SHP77 treated with DMSO at 0.1 percent for 48 hours (cell line): ENCODE measurements around the gene TGFB1.
"Not testable (repeated sequence)": the region's sequence is repeated elsewhere in the genome, so short reads cannot be mapped to it uniquely, and the experiment has no call there.

ENCODE experiments used
- DNase-seq: peaks from one replicate; lab custom pipeline; 2025; lab: John Stamatoyannopoulos, UW

Gene TGFB1

DNA sequence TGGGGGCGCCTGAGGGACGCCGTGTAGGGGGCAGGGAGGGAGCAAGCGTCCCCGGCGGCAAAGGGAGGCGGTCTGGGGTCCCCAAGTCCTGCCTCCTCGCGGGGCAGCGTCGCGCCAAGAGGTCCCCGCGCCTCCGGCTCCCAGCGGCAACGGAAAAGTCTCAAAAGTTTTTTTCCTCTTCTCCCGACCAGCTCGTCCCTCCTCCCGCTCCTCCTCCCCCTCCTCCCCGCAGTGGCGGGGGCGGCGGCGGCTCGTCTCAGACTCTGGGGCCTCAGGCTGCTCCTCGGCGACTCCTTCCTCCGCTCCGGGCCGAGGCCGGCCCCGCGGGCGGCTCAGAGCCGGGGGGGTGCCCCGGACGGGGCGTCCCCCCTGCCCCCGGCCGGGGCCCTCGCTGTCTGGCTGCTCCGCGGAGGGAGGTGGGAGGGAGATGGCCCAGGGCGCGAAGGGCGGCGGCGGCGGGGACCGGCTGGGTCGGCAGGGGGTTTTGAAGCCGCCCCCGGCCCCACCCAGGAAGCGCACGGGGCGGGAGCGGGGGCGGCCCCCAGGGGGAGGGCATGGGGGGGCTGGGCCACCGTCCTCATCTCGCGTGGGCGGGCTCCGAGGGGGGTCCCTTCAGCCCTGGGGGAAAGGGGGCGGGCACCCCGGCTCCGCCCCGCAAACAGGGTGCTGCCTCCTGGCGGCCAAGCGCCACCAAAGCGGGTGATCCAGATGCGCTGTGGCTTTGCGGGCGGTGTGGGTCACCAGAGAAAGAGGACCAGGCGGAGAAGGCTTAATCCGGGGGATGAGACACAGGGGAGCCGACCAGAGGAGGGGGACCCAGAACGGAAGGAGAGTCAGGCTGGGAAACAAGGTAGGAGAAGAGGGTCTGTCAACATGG, at the start of gene TGFB1:
Gene TGFB1 (minus strand): TSS at position 457 of the 877 bp plus-strand sequence. CDS start 878 bp downstream, outside the sequence.
- peak; percentile 20 for DNase-seq

DNA sequence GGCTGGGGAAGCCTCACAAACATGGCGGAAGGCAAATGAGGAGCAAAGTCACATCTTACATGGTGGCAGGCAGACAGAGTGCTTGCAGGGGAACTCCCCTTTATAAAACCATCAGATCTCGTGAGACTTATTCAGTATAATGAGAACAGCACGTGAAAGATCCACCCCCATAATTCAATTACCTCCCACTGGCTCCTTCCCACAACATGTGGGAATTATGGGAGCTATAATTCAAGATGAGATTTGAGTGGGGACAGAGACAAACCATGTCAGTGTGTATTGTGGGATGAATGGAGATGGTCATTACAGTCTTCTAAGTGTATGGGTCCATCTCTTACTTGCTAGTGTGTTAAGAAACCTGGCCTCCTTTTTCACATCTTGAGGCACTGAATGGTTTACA, 48.3 kb upstream of the TGFB1 start:
- no peak for DNase-seq

DNA sequence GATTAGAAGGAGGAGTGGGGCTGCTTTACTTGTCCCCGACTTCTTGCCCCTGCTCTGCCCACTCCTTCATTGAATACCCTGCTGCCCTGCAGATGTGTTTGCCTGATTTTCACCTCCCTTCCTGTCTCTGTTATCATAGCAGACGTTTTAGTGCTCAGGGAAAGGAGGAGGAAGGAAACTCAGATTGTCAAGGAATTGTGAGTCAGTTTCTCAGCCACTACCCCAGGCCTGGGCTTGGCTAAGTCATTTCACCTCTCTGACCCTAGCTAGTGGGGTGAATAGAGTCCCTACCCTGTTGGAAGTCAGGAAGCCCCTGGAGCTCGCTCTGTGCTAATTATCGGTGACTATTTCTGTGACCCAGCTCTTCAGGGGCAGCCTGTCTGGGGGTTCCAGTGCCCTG, 47.8 kb upstream of the TGFB1 start:
- DNase-seq: no peak

DNA sequence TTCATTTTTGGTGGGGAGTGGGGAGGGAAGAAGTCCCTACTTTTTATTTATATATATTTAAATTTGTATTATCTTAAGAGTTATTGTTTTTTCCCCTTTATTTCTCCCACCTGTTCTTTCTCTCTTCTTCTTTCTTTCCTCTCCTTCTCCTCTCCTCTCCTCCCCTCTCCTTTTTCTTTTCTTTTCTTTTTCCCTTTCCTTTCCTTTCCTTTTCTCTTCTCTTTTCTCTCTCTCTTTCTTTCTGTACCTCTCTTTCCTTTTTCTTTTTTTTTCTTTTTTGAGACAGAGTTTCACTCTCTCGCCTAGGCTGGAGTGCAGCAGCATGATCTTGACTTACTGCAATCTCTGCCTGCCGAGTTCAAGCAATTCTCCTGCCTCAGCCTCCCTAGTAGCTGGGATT, 45.8 kb upstream of the TGFB1 start:
- no peak for DNase-seq

DNA sequence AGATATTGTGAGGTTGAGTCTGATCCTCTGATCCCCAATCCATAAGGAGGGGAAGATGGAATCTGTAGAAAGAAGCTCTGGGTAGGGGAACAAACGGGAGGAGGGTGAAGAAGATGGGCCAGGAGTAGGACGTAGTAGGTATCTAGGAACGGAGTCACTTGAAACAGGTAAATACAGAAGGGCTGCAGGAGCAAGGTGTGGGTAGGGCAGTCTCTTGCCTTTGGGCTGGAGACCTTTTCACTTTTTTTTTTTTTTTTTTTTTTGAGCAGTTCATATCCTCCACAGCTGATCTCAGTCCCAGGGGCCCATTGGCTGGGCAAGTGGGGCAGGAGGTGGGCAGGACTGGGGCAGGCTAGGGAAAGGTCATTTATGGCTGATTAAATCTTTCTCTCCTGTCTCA, 45.4 kb upstream of the TGFB1 start:
- DNase-seq: no peak

DNA sequence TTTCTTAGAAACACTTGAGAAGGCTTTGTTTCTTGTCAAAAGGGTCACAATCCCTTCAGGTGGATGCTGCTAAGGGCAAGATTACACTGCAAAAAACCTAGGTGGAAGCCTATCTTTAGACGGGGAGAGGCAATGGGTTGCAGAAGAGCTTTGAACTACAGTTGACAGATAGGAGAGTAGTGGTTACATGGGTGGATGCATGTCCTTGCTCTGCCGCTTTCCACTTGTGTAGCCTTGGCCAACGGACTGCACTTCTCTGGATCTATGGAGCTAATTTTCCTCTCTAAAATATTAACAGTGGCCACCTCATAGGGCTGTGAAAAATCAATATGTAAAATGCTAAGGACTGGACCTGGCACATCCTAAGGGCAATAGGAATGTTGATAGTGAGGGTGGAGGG, 44.9 kb upstream of the TGFB1 start:
- DNase-seq: no peak

DNA sequence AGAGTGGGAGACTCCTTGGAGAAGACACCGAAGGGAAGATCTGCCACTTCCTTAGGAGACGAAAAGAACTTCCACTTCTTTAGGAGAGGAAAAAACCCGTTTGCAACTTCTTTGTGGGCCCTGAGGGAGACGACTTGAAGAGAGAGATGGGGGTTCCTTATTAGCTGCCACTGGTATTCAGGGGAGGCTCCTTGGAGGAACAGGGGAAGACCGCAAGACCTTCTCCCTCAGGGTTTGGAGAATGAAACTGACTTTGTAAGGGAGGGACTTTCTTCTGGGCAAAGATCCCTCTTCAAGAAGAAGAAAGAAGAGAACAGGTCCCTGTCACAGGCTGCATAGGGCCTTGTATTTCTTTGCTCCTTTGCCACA, 44.3 kb upstream of the TGFB1 start:
- DNase-seq: no peak

DNA sequence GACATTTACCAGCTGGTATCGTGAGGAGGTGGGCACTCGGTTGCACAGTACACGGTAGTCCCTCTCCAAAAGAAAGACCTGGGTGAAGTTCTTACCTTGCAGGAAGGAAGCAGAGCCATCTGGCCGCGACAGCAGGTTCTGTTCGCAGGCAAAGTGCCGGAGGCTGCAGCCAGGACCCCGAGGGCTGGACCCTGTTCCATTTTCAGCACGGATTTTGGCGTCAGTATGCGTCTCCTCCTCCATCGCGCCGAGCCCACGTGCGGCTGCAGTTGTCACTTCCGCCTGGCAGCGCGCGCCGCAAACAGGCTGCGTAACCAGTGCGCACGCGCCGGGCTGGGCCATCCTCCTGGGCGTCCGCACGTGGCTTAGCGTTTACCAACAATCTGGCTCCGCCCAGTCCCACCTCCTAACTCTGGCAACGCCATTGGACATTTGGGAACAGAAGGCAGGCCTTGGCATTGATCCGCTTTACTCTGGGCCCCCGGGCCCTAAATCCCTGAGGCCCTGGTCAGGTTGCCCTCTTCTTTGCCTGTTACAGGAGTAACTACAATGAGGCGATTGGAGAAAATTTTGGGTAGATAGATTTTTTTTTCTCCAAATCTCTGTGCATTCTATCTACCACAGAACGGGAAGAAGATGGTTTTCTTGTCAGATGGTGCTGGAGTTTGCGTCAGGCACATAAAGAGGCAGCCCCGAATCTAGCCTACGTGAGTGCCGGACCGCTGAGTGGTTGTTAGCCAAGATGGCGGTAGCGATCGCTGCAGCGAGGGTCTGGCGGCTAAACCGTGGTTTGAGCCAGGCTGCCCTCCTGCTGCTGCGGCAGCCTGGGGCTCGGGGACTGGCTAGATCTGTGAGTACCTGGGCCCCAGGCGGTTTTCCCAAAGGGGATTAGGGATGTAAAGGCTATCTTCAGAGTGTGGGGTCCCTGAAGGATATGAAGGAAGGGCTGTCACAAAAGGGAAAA, 43.6 kb upstream of the TGFB1 start, which contains the start of the genes BCKDHA and EXOSC5:
Gene BCKDHA (plus strand): TSS at position 733 of the 964 bp plus-strand sequence. CDS start 10 bp downstream, at position 743.
Gene EXOSC5 (minus strand): TSS at position 274 of the 964 bp plus-strand sequence. CDS start 31 bp downstream, at position 243.
- DNase-seq: peak; percentile 98

DNA sequence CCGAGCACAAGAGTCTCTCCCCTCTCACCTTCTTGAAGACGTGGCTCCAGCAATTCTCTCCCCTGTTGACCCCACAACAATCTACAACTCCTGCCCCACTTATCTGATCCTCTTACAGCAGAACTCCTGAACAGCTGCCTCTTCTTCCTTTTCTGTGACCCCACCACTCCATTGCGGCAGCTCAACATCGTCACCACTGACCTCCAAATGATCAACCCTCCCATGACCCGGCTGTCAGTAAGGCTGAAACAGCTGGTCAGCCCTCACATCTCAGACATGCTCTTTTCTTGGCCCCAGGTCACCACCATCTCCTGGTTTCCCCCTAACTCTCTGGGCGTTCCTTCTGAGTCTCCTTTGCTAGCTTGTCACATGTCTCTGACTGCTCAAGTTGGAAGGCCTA, 41.6 kb upstream of the TGFB1 start:
- no peak for DNase-seq

DNA sequence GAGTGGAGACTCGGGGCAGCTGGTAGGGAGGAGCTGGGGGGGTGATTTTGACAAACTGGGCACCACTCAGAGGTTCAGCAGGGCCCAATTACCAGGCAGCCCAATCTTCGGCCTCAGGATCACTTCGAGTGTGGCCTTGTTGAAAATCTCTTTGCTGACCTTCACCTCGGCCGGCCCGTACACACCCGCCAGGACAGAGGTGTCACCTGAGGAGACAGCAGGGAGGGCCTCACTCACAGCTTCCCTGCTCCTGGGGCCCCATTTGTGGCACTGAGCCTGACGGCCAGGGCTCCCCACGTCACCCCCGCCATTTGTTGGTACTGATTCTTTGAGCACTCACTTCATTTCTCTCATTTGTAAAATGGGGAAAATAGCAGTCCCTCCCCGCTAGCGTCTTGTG, 39.1 kb upstream of the TGFB1 start:
- no peak for DNase-seq

DNA sequence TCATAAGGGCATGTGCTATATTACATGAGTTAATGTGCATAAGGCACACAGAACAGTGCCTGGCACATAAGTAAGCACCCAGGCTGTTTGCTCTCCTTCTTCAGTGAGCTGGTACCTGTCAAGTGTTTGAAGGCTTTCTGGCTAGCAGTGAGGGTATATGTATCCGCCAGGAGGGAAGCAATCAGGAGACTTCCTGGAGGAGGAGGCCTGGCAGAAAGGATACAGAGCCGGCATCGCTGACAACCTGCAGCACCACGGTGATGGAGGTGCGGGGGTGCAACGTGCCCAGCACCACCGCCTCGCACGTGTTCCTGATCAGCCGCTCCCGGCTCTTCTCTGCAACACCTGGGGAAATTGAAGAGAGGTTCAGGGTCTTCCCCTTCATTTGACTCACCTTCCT, 37.9 kb upstream of the TGFB1 start:
- DNase-seq: no peak

DNA sequence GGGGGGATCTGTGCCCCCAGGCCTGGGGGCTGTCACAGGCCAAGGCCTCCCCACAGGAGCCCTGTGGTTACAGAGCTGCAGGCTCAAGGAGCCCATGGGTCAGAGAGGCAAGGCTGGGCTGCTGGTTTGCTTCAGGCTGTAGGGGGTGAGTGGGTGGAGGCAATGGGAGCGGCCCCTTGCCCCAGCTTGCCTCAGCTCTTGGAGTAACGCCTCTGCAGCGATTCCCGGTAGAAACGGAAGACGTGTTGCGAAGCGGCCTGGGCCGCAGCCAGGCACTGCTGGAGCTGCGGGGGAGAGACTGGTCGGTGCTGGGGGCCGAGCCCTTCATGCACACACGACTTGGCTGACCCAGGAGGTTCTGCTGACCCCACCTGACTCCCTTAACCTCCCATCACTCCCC, 32.7 kb upstream of the TGFB1 start:
- no peak for DNase-seq

DNA sequence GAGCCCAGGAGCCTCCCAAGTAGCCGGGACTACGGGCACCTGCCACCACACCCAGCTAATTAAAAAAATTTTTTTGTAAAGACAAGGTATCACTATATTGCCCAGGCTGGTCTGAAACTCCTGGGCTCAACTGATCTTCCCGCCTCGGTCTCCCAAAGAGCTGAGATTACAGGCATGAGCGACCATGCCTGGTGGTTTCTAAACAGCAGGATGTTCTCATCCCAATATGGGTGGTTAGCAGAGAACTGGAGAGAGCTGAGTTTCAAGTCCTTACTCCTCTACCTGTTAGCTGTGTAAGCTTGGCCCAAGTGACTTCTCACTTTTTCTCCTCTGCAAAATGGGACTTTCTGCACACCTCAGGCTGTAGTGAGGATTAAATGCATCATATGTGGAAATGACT, 30.6 kb upstream of the TGFB1 start:
- DNase-seq: no peak

DNA sequence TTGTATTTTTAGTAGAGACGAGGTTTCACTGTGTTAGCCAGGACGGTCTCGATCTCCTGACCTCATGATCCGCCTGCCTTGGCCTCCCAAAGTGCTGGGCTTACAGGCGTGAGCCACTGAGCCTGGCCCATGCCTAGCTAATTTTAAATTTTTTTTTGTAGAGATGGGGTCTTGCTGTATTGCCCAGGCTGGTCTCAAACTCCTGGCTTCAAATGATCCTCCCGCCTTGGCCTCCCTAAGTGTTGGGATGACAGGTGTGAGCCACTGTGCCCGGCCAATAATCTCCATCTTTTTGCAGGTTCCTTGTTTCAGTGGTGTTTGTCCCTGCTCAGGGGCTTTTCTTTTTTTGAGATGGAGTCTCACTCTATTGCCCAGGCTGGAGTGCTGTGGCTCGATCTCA, 27.8 kb upstream of the TGFB1 start:
- not testable (repeated sequence) for DNase-seq

DNA sequence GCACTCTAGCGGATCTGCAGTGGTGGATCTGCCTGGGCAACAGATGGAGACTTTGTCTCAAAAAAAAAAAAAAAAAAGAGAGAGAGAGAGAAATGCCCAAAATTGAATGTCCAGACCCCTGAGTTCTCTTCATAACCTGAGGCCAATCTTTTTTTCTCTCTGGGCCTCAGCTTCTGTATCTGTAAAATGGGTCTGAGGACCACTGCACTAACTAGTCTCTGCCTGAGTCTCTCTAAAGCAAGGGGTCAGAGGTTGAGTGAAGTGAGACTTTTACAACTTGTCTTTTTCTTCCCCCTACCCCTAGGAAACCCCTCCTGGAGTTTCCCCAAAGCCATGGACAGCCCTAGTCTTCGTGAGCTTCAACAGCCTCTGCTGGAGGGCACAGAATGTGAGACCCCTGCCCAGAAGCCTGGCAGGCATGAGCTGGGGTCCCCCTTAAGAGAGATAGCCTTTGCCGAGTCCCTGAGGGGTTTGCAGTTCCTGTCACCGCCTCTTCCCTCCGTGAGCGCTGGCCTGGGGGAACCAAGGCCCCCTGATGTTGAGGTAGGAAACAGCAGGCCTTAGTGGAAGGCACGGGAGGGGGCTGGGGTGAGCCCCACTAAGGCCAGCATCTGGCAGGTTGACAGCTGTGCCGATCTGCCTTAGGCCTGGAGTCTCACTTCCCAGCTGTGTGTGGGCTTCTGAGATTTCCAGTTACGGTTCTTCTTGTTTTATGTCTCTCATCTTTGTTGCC, 24.4 kb upstream of the TGFB1 start:
- DNase-seq: no peak

DNA sequence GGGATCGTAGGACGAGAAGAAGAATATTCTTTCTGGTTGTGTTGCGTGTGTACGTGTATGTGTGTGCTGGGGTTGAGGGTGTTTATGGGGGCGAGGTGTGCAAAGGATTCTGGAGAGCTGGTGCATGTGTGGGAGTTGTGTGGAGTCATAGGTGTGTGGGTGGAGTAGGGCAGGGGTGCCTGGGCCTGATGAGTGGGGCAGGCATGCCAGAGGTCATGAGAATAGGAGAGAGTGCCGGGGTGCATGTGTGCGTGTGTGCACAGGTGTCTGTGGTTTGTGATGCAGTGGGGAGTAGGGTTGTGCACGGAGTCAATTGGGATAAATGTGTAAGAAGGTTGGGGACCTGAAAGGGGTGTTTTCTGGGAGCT, 23.3 kb upstream of the TGFB1 start:
- DNase-seq: no peak

DNA sequence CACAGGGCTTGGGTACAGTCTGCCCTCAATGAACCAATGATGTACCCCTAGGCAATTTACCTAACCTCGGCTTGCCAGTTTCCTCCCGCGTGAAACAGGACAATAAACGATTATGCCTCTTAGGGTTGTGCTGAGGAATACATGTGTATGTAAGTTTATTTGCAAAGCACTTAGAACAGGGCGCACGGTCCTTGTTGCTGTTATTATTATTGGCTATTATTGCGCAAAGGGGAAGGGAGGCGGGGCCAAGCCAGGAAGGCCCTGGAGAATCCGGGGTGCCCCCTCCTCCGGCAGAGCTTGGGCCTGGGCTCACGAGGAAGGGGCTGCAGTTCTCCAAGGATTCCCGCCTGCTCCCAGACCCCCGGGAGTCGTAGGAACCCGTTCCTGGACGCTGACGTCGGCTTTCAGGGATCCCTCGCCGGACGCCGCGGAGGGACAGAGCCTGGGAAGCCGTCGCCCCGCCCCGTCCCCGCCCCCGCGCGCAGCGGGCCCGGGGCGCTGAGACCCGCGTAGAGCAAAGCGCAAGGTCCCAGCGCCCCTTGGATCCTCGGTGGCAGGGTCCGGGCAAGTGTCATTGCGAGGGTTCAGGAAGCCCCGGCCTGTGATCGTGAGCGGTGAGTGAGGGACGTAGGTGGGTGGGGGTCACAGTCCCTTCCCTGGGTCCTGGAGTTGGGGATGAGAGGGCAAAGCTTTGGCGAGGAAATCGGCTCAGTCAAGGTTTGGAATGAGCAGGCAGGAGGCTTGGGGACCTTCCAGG, 22.7 kb upstream of the TGFB1 start, which contains the start of gene TMEM91:
Gene TMEM91 (plus strand): TSS at position 293 of the 757 bp plus-strand sequence. CDS start 1,777 bp downstream, outside the sequence.
- no peak for DNase-seq

DNA sequence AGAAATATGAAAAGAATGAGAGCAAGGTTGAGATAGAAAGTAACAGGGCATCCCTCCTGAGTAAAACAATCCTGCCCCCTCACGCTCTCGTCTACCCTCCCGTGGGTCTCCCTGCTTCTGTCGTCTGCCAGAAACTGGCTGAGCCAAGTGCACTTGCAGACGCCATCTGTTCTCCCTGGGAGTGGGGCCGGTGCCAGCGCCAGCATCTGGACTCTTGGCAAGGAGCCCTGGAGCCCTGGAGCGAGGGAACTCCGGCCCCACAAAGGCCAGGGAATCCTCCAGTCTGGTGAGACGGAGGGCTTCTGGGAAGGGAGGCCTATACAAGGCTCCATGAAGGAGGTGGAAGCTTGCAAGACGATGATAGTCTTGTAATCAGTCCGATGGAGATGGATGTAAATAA, 20.3 kb upstream of the TGFB1 start:
- DNase-seq: peak; percentile 69

DNA sequence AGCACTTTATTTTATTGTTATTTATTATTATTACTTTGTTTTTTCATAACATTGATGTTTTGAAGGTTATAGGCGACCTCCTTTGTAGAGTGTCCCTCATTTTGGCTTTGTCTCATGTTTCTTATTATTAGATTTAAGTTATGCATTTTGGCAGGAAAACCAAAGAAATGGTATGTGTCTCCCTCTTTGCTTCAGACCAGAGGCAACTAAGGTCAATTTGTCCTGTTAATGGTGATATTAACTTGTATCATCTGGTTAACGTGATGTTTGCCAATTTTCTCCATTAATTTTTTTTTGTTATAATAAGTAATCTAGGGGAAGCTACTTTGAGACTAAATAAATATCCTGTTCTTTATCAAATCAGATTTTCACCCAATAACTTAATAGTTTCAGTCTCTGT, 18.8 kb upstream of the TGFB1 start:
- DNase-seq: no peak

DNA sequence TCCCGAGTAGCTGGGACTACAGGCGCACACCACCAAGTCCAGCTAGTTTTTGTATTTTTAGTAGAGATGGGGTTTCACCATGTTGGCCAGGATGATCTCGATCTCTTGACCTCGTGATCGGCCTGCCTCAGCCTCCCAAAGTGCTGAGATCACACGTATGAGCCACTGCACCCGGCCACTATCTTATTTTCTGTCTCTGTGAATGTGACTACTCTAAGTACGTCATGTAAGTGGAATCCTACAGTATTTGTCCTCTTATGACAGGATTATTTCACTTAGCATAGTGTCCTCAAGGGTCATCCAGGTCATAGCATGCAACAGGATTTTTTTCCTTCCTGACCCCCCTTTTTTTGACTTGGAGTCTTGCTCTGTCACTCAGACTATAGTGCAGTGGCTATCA, 17.8 kb upstream of the TGFB1 start:
- DNase-seq: no peak

DNA sequence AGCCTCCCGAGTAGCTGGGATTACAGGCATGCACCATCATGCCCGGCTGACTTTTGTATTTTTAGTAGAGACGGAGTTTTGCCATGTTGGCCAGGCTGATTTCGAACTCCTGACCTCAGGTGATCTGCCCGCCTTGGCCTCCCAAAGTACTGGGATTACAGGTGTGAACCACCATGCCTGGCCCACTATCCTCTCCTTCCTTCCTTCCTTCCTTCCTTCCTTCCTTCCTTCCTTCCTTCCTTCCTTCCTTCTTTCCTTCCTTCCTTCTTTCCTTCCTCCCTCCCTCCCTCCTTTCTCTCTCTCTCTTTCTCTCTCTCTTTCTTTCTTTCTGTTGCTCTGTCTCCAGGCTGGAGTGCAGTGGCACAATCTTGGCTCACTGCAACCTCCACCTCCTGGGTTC, 17.4 kb upstream of the TGFB1 start:
- DNase-seq: not testable (repeated sequence)
